Activated effector memory CD4-positive, alpha-beta T cell treated with anti-CD3 and anti-CD28 coated beads, Interleukin-2, amount 50 U/mL, for 16 hours (primary cell): ENCODE measurements around the gene GPATCH2.
"Not testable (repeated sequence)": the region's sequence is repeated elsewhere in the genome, so short reads cannot be mapped to it uniquely, and the experiment has no call there.

Experiments used
- DNase-seq: peaks from one replicate; pipeline ENCODE4 v3.0.0-alpha.2; 2020

GPATCH2 gene

GRCh38 chr1:217630711-217631591 is at the start of gene GPATCH2, which contains the start of gene SPATA17:
Gene GPATCH2, minus strand, starts transcription at chr1:217631090. Its CDS starts 119 bp downstream, at chr1:217630971.
Gene SPATA17, plus strand, starts transcription at chr1:217631344. Its CDS starts 35 bp downstream, at chr1:217631379.
- DNase-seq: peak; percentile 92

GRCh38 chr1:217674028-217674729 is 43.3 kb upstream of the GPATCH2 start:
- DNase-seq: no peak

- no peak for DNase-seq
Observed at GRCh38 chr1:217673387-217673786, 42.5 kb upstream of the GPATCH2 start.

- DNase-seq: no peak
Observed at GRCh38 chr1:217668351-217668940, 37.6 kb upstream of the GPATCH2 start.

GRCh38 chr1:217661407-217661806 is 30.5 kb upstream of the GPATCH2 start:
- DNase-seq: no peak

GRCh38 chr1:217660353-217661062 is 29.6 kb upstream of the GPATCH2 start:
- no peak for DNase-seq

- DNase-seq: no peak
Observed at GRCh38 chr1:217650674-217651073, 19.8 kb upstream of the GPATCH2 start.

- DNase-seq: no peak
Observed at GRCh38 chr1:217647791-217648190, 16.9 kb upstream of the GPATCH2 start.

GRCh38 chr1:217642455-217642854 is 11.6 kb upstream of the GPATCH2 start:
- no peak for DNase-seq

- DNase-seq: no peak
Observed at GRCh38 chr1:217627431-217627830, 3.5 kb downstream of the GPATCH2 start.

GRCh38 chr1:217626321-217626720 is 4.6 kb downstream of the GPATCH2 start:
- no peak for DNase-seq

- DNase-seq: no peak
Observed at GRCh38 chr1:217622042-217622441, 8.8 kb downstream of the GPATCH2 start.

- no peak for DNase-seq
Observed at GRCh38 chr1:217620814-217621213, 10.1 kb downstream of the GPATCH2 start.

GRCh38 chr1:217617126-217617525 is 13.8 kb downstream of the GPATCH2 start:
- DNase-seq: no peak

GRCh38 chr1:217614200-217614712 is 16.6 kb downstream of the GPATCH2 start:
- no peak for DNase-seq

GRCh38 chr1:217605390-217605789 is 25.5 kb downstream of the GPATCH2 start:
- no peak for DNase-seq

- DNase-seq: no peak
Observed at GRCh38 chr1:217602380-217602779, 28.5 kb downstream of the GPATCH2 start.

- DNase-seq: no peak
Observed at GRCh38 chr1:217599154-217599553, 31.7 kb downstream of the GPATCH2 start.

- no peak for DNase-seq
Observed at GRCh38 chr1:217590598-217590997, 40.3 kb downstream of the GPATCH2 start.

GRCh38 chr1:217586586-217586985 is 44.3 kb downstream of the GPATCH2 start:
- no peak for DNase-seq

- no peak for DNase-seq
Observed at GRCh38 chr1:217585577-217585976, 45.3 kb downstream of the GPATCH2 start.

- not testable (repeated sequence) for DNase-seq
Observed at GRCh38 chr1:217584286-217584811, 46.5 kb downstream of the GPATCH2 start.
